Right cardiac atrium (tissue), 5 donors: ENCODE measurements around the gene MEF2C. TPM values are rescaled to one million over a fixed set of nuclear protein-coding genes. Genes with fewer than 3 reads are reported as not detected.

Experiments
- ATAC-seq, 2 donors: fragments of 200-7000 bp; cut with Tn5 transposase; one replicate each; pipeline versions ENCODE4 v1.8.0 to v1.9.1; 2020; ENCODE audit warnings: moderate library complexity in 2 of 2, mild to moderate bottlenecking in 1 of 2
- DNase-seq, 3 donors: peaks; one replicate each; pipeline ENCODE4 v3.0.0-alpha.2; 2020
- H3K27ac ChIP-seq: one replicate; pipeline ENCODE4 v1.5.1; 2013; ENCODE audit warnings: mild to moderate bottlenecking, low read length, control low read depth, moderate library complexity
- H3K27me3 ChIP-seq: one replicate; pipeline ENCODE4 v1.6.1; 2013; ENCODE audit not compliant: control insufficient read depth, insufficient read depth
- H3K4me1 ChIP-seq: one replicate; pipeline ENCODE4 v1.6.1; 2013; ENCODE audit warnings: low read length; ENCODE audit not compliant: control insufficient read depth, insufficient read depth
- H3K4me3 ChIP-seq: one replicate; pipeline ENCODE4 v1.5.1; 2013; ENCODE audit warnings: low read length, control low read depth
- H3K9me3 ChIP-seq: one replicate; pipeline ENCODE4 v1.6.1; 2013; ENCODE audit warnings: low read length; ENCODE audit not compliant: control insufficient read depth
- WGBS: extraction: QIAGEN DNeasy Blood & Tissue Kit; methylation state at CpG from one replicate; pipeline ENCODE4 v1.1.7; 2013; 5-methylcytosine and 5-hydroxymethylcytosine counted together
- intact Hi-C, 4 donors: fragments of 100-400 bp; cut with DNase I; formaldehyde crosslinking; loops; one replicate each; pipeline versions ENCODE4 v1.11.0 to v1.14.0; 2022 to 2023
- polyA plus RNA-seq: library from polyadenylated mRNA; stranded (reverse); fragments of 200-250 nt; gene quantifications from one replicate; pipeline ENCODE4 v1.2.3, GENCODE V29; 2013
- total RNA-seq, 4 donors: library from RNA; stranded (reverse); fragmentation: NEBNext Ultra II Directional; extraction: Animal tissue kit (Norgen Biotek cat#: 25700); gene quantifications; one replicate each; pipeline ENCODE4 v1.2.1, GENCODE V29; 2021
- donor health status: healthy with polysubstance abuse.
- donor health status: DM: no; HTN: yes; CAD: no.
- donor health status: DM: no; HTN: no; CAD: no.
- donor health status: DM: no; HTN: yes; CAD: no; lungs with severe emphysema.
- donor health status: DM: yes; HTN: yes; CAD: no.

Gene MEF2C
- total and polyA plus RNA-seq, 5 donors: 14.5 to 78.4 (median 64.5) TPM

- DNase-seq: no peak
- no peaks in the 10 kb centered on the region for H3K9me3 ChIP-seq
- H3K27ac ChIP-seq: no peak overlapping the region
- peaks cover 4% of the 10 kb centered on the region for H3K27me3 ChIP-seq
- peaks cover 4% of the 10 kb centered on the region for H3K4me1 ChIP-seq
- WGBS: 15% methylated on average over 14 of the region's 14 CpGs
- intact Hi-C loops: loop anchor here (5.0 kb wide), 2 partner anchors 537 to 897 kb away; no protein-coding TSS in a partner anchor
- no peak overlapping the region for H3K4me3 ChIP-seq
- ATAC-seq: no peak
Observed at GRCh38 chr5:88678770-88679381, 204.1 kb downstream of the MEF2C start.

GRCh38 chr5:88677943-88678769 is 204.8 kb downstream of the MEF2C start:
- Histone ChIP-seq H3K4me3 (no peak overlapping the region), H3K27ac (no peak overlapping the region), H3K27me3 (peaks cover 4% of the 10 kb centered on the region), H3K9me3 (no peaks in the 10 kb centered on the region), H3K4me1 (peaks cover 4% of the 10 kb centered on the region)
- DNase-seq (no peak), ATAC-seq (no peak)
- WGBS: 5% methylated on average over 56 of the region's 56 CpGs
- intact Hi-C loops: loop anchor here (5.0 kb wide), 2 partner anchors 536 to 896 kb away; no protein-coding TSS in a partner anchor

DNA sequence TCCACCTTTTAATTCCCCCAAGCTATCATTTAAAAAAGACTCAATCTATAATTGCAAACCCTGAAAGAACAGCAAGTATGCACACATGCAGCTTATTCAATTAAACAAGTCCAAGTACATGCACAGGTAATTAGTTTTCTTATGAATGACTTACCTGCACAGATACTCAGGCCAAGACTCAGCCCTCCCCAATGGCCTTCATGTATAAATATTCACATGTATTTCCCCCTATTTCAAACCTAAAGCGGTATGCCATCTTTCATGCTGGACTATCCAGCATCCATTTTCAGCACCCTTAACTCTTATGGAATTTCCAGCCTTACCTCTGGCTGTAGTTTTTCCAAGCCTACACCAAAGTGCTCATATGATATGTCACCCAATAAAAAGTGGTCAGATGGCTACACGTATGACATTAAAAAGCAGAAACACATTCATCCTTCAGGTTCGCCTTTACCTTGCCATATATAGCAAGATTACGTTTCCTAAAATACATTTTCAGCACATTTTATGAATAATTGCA is 205.5 kb downstream of the MEF2C start:
- Histone ChIP-seq H3K27ac (no peak overlapping the region), H3K4me1 (peaks cover 4% of the 10 kb centered on the region), H3K27me3 (peaks cover 4% of the 10 kb centered on the region), H3K9me3 (no peaks in the 10 kb centered on the region), H3K4me3 (no peak overlapping the region)
- intact Hi-C loops: loop anchor here (5.0 kb wide), 2 partner anchors 535 to 895 kb away; no protein-coding TSS in a partner anchor
- 16% methylated on average over 4 of the region's 4 CpGs for WGBS
- ATAC-seq (no peak), DNase-seq (no peak)

DNA sequence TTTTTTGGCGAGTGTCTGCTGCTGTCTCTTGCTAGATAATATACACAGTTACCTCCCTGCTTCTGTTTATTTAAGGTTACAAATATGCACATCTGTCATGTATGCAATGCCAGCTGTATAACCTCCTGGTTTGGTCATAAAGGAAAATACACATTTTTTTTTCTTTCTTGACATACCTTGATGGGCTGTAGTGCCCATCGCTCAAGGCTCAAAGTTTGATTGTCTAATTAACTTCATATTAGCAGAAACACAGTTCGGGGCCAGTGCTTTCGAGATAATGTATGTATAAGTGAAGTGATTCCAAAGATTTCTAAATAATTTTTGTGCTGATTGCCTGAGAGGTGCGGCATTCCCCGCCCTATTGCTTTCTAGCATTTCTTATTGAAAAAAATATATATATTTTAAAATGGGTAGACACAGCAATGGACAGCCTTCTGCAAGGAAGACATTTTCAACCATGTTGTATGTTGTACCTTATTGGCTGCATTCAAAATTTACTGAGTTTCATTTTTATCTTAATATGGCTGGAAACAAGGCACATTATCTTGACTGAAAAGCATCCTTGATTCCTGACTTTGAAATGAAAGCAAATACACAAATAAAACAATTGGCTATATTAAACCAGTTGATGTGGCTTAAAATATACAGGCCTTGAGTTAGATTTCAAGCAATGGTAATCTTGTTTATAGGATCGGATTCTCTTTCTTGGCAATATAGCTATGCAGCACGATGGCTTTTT is 206.2 kb downstream of the MEF2C start:
- DNase-seq (no peak), ATAC-seq (no peak)
- Histone ChIP-seq H3K4me3 (no peak overlapping the region), H3K9me3 (no peaks in the 10 kb centered on the region), H3K4me1 (peaks cover 4% of the 10 kb centered on the region), H3K27me3 (peaks cover 4% of the 10 kb centered on the region), H3K27ac (no peak overlapping the region)
- WGBS: 20% methylated on average over 8 of the region's 8 CpGs
- intact Hi-C loops: loop anchor here (5.0 kb wide), 2 partner anchors 535 to 895 kb away; no protein-coding TSS in a partner anchor

GRCh38 chr5:88675708-88676636 is 207.0 kb downstream of the MEF2C start:
- no peak overlapping the region for H3K27ac ChIP-seq
- WGBS: 2% methylated on average over 54 of the region's 54 CpGs

GRCh38 chr5:88675168-88675707 is 207.7 kb downstream of the MEF2C start:
- intact Hi-C loops: loop anchor here (5.0 kb wide), 2 partner anchors 533 to 893 kb away; no protein-coding TSS in a partner anchor
- H3K27ac ChIP-seq: no peak overlapping the region
- peak overlapping the region; percentile 37 for H3K4me3 ChIP-seq
- H3K9me3 ChIP-seq: no peaks in the 10 kb centered on the region
- DNase-seq (no peak), ATAC-seq (peak; percentile 17 to 25)
- H3K4me1 ChIP-seq: peaks cover 4% of the 10 kb centered on the region
- peaks cover 7% of the 10 kb centered on the region for H3K27me3 ChIP-seq
- WGBS: 12% methylated on average over 19 of the region's 19 CpGs

More at GRCh38 chr5:88675708-88676636, 207.0 kb downstream of the MEF2C start:
- Histone ChIP-seq H3K4me1 (peaks cover 4% of the 10 kb centered on the region), H3K4me3 (peak overlapping the region; percentile 37), H3K9me3 (no peaks in the 10 kb centered on the region), H3K27me3 (peaks cover 7% of the 10 kb centered on the region)
- intact Hi-C loops: loop anchor here (5.0 kb wide), 2 partner anchors 534 to 894 kb away; no protein-coding TSS in a partner anchor
- peak in 2 of 3 donors; percentile 45 to 59 for DNase-seq
- peak; percentile 29 to 44 for ATAC-seq

GRCh38 chr5:88674356-88675167 is 208.4 kb downstream of the MEF2C start:
- peak overlapping the region; percentile 37 for H3K4me3 ChIP-seq
- no peaks in the 10 kb centered on the region for H3K9me3 ChIP-seq
- 2% methylated on average over 78 of the region's 78 CpGs for WGBS
- DNase-seq (peak in 2 of 3 donors; percentile 55 to 57), ATAC-seq (peak; percentile 45 to 66)
- peaks cover 7% of the 10 kb centered on the region for H3K27me3 ChIP-seq
- peaks cover 4% of the 10 kb centered on the region for H3K4me1 ChIP-seq
- intact Hi-C loops: loop anchor here (5.0 kb wide), 3 partner anchors 532 to 892 kb away; no protein-coding TSS in a partner anchor
- no peak overlapping the region for H3K27ac ChIP-seq

DNA sequence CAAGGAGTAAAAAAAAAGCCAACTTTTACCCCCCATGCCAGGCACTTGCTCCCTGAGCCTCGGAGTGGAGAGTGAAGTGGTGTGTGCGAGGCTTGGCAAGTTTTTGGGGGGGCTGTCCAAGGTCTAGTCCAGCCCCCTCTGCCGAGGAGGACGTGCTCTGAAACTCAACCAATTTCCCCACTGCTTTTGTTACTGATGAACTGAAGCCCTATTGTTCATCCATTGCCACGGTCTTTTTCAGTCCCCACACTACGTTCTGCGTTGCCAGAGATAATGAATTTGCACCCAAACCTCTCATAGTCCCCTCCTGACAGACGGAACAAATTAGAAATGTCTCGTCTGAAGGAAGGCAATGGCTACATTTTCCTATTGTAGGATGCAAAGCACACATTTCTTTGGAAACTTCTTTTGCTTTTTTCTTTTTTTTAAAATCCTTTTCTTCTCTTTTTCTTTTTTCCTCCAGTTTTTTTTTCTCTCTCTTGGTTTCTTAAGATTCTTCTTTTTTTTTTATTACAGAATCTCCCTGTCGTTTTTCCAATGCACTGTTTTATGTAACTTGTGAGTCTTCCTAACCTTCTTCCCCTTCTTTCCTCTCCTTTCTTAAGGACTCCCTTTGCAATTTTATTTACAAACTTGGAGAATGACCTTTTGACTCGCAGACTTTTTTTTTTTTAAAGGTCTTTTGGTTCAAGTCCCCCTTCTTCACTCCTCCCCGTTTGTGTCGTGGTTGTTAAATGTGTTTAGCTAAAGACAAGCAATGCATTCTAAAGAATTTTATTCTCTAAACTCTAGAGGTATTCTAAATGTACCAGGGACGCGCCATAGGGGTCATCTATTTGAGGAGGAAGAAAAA is 209.5 kb downstream of the MEF2C start:
- no peak for DNase-seq

More for the DNA sequence above, 209.5 kb downstream of the MEF2C start:
- no peak for ATAC-seq
- WGBS: 4% methylated on average over 15 of the region's 15 CpGs
- Histone ChIP-seq H3K4me1 (peaks cover 4% of the 10 kb centered on the region), H3K9me3 (no peaks in the 10 kb centered on the region), H3K27ac (no peak overlapping the region), H3K27me3 (peaks cover 7% of the 10 kb centered on the region), H3K4me3 (no peak overlapping the region)
- intact Hi-C loops: loop anchor here in 1 of 4 donors (5.0 kb wide), 1 partner anchor 796 kb away; no protein-coding TSS in a partner anchor
